Hepatocyte (in vitro differentiated cells): ENCODE results near the gene RNF17. TPM values are rescaled to one million over a fixed set of nuclear protein-coding genes. Genes with fewer than 3 reads are reported as not detected.

ENCODE experiments used
- DNase-seq: peaks from one replicate; pipeline ENCODE4 v3.0.0-alpha.2; 2016; ENCODE audit warnings: low spot score
- H2AFZ ChIP-seq: fragments of 200-600 bp; sonication (generic); 2 replicates; pipeline ENCODE4 v1.6.0; 2016; ENCODE audit warnings: antibody characterized with exemption, mild to moderate bottlenecking
- H3K27ac ChIP-seq: fragments of 200-600 bp; sonication (generic); 2 replicates; pipeline ENCODE4 v1.5.1; 2016; ENCODE audit warnings: mild to moderate bottlenecking
- H3K27me3 ChIP-seq: fragments of 200-600 bp; sonication (generic); 2 replicates; pipeline ENCODE4 v1.6.1; 2016
- H3K36me3 ChIP-seq: fragments of 200-600 bp; sonication (generic); replicated peaks from 2 replicates; pipeline ENCODE4 v1.5.1; 2016; ENCODE audit warnings: low read depth; ENCODE audit not compliant: insufficient read depth
- H3K4me1 ChIP-seq: fragments of 200-600 bp; sonication (generic); 2 replicates; pipeline ENCODE4 v1.5.1; 2016; ENCODE audit warnings: mild to moderate bottlenecking, moderate library complexity; ENCODE audit not compliant: insufficient read depth
- H3K4me2 ChIP-seq: fragments of 200-600 bp; sonication (generic); 2 replicates; pipeline ENCODE4 v1.6.0; 2016
- H3K4me3 ChIP-seq: fragments of 200-600 bp; sonication (generic); 2 replicates; pipeline ENCODE4 v1.5.1; 2016; ENCODE audit warnings: mild to moderate bottlenecking
- H3K79me2 ChIP-seq: fragments of 200-600 bp; sonication (generic); 2 replicates; pipeline ENCODE4 v1.6.0; 2017; ENCODE audit warnings: mild to moderate bottlenecking
- H3K9me2 ChIP-seq: fragments of 200-600 bp; sonication (generic); replicated peaks from 2 replicates; pipeline ENCODE4 v1.6.0; 2017; ENCODE audit warnings: mild to moderate bottlenecking; ENCODE audit not compliant: insufficient read depth
- H3K9me3 ChIP-seq: fragments of 200-600 bp; sonication (generic); 2 replicates; pipeline ENCODE4 v1.5.1; 2016; ENCODE audit warnings: low read depth, mild to moderate bottlenecking
- H4K20me1 ChIP-seq: fragments of 200-600 bp; sonication (generic); 2 replicates; pipeline ENCODE4 v1.6.0; 2016; ENCODE audit warnings: mild to moderate bottlenecking; ENCODE audit not compliant: insufficient read depth, poor library complexity, severe bottlenecking
- CTCF ChIP-seq: fragments of 200-600 bp; sonication (generic); IDR thresholded peaks from 2 replicates; pipeline ENCODE4 v1.5.1; 2016; ENCODE audit warnings: antibody characterized with exemption, mild to moderate bottlenecking; ENCODE audit not compliant: poor library complexity
- EZH2 ChIP-seq: fragments of 200-600 bp; sonication (generic); IDR thresholded peaks from 2 replicates; pipeline ENCODE4 v1.6.1; 2016; ENCODE audit warnings: antibody characterized with exemption, mild to moderate bottlenecking, borderline replicate concordance
- EZH2phosphoT487 ChIP-seq: fragments of 200-600 bp; sonication (generic); IDR thresholded peaks from one replicate; pipeline ENCODE4 v1.6.1; 2018; ENCODE audit warnings: antibody characterized with exemption, mild to moderate bottlenecking, low read depth, moderate library complexity; ENCODE audit not compliant: unreplicated experiment, severe bottlenecking
- WGBS: methylation state at CpG from one replicate; pipeline ENCODE4 v1.1.6; 2016; ENCODE audit warnings: low lambda C conversion rate; ENCODE audit errors: missing lambda C conversion rate; 5-methylcytosine and 5-hydroxymethylcytosine counted together
- polyA plus RNA-seq: library from polyadenylated mRNA; unstranded; fragments of >200 nt; fragmentation: Nextera tagmentation; extraction: Ambion mirVana; gene quantifications from 2 replicates; pipeline ENCODE4 v1.2.1, GENCODE V29; 2016
- total RNA-seq: library from RNA; depleted of rRNA; stranded (reverse); fragments of >200 nt; gene quantifications from 2 replicates; pipeline ENCODE4 v1.2.3, GENCODE V29; 2014

RNF17 gene
- total and polyA plus RNA-seq, 2 experiments from 2014 or later: not detected

GRCh38 chr13:24921003-24921402 is 157.0 kb downstream of the RNF17 start:
- Histone ChIP-seq H3K79me2 (peaks cover 43% of the 10 kb centered on the region), H3K9me3 (no peaks in the 10 kb centered on the region), H3K36me3 (no peaks in the 10 kb centered on the region), H3K4me2 (peak overlapping the region; percentile 76), H3K9me2 (no peaks in the 10 kb centered on the region), H4K20me1 (no peaks in the 10 kb centered on the region), H2AFZ (no peak overlapping the region), H3K4me3 (no peak overlapping the region), H3K4me1 (peaks cover 11% of the 10 kb centered on the region), H3K27ac (no peak overlapping the region), H3K27me3 (no peaks in the 10 kb centered on the region)
- 93% methylated on average over 6 of the region's 6 CpGs for WGBS
- no peak for TF ChIP-seq EZH2
- TF ChIP-seq CTCF: no peak
- TF ChIP-seq EZH2phosphoT487: no peak
- DNase-seq: no peak

GRCh38 chr13:24921881-24922280 is 157.9 kb downstream of the RNF17 start:
- Histone ChIP-seq H3K27ac (no peak overlapping the region), H3K27me3 (no peaks in the 10 kb centered on the region), H3K36me3 (no peaks in the 10 kb centered on the region), H3K4me1 (peaks cover 11% of the 10 kb centered on the region), H4K20me1 (no peaks in the 10 kb centered on the region), H3K9me2 (no peaks in the 10 kb centered on the region), H2AFZ (peak overlapping the region; percentile 54), H3K9me3 (no peaks in the 10 kb centered on the region), H3K4me3 (peak overlapping the region; percentile 55), H3K4me2 (peak overlapping the region; percentile 76), H3K79me2 (peaks cover 35% of the 10 kb centered on the region)
- WGBS: 21% methylated on average over 5 of the region's 5 CpGs
- no peak for TF ChIP-seq CTCF
- TF ChIP-seq EZH2phosphoT487: no peak
- TF ChIP-seq EZH2: no peak
- no peak for DNase-seq

GRCh38 chr13:24922387-24922744 is 158.4 kb downstream of the RNF17 start:
- H2AFZ ChIP-seq: peak overlapping the region; percentile 54
- H3K4me2 ChIP-seq: peak overlapping the region; percentile 76
- H3K79me2 ChIP-seq: peaks cover 30% of the 10 kb centered on the region
- peak overlapping the region; percentile 34 for H3K27ac ChIP-seq
- no peaks in the 10 kb centered on the region for H3K27me3 ChIP-seq
- no peaks in the 10 kb centered on the region for H4K20me1 ChIP-seq
- peak overlapping the region; percentile 55 for H3K4me3 ChIP-seq
- no peak for TF ChIP-seq EZH2
- no peak for TF ChIP-seq CTCF
- no peak for TF ChIP-seq EZH2phosphoT487
- under 1% methylated on average over 29 of the region's 34 CpGs for WGBS
- no peaks in the 10 kb centered on the region for H3K9me2 ChIP-seq
- H3K4me1 ChIP-seq: peaks cover 11% of the 10 kb centered on the region
- no peaks in the 10 kb centered on the region for H3K36me3 ChIP-seq
- H3K9me3 ChIP-seq: no peaks in the 10 kb centered on the region
- DNase-seq: peak; percentile 50
